GM21447 (cell line): ENCODE measurements around the gene PFN3.
"Not testable (repeated sequence)": the region's sequence is repeated elsewhere in the genome, so short reads cannot be mapped to it uniquely, and the experiment has no call there.

Experiments used
- ATAC-seq: cut with Tn5 transposase; IDR thresholded peaks from one replicate; pipeline ENCODE4 v1.9.1; 2021; ENCODE audit not compliant: unreplicated experiment

The PFN3 gene

DNA sequence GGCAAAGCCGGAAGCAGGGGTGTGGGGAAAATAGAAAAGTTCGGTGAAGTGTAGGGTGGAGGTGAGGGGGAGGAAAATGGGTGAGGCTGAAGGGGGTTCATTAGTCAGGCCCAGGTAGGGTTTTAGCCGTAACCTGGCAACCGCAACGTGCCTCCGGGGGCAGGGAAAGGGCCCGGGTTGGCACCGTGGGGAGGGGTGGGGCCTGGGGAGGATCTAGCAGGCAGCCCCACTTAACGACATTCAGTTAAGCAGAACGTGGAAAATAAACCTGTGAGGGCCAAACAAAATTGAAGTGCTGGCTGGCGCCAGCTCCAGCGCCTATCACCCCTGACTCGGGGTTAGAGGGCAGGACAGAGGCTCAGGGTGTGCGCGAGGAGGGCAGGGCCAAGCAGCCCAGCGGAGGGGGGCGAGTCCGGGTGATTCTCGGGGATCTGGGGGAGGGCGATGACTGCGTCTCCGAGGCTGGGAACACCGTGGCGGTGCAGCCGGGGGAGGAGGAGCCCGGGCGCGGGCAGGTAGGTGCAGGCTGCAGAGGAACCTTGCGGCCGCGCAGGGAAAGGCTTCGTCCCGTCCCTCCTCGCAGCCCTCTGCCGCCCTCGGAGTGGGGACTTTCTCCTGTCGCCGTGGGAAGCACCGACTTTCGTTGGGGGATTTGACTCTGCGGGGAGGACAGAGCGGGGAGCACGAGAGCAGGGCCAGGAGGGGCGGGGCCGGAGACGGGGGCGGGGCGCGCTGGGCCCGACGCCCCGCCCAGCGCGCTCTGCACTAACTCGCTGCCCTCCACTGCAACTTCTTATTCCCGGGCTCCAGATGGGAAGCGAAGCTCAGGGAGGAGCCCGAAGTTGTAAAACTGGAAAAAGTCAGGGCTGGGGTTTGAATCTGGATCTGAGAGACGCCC, 37.6 kb downstream of the PFN3 start:
- no peak for ATAC-seq

DNA sequence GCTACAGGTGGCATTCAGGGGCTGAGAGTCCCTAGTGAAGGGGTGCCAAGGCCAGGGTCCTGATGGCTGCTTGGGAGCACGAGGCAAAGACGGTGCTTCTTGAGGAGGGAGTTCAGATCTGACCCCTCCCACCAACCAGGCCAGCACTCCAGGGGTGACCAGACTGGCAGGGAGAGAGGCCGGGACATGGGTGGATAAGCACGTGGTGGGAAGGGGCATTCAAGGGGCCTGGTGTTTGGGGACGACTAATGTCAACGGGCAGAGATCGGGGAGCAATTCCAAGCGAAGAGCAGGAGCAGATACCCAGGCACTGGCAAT, 38.2 kb downstream of the PFN3 start:
- no peak for ATAC-seq

DNA sequence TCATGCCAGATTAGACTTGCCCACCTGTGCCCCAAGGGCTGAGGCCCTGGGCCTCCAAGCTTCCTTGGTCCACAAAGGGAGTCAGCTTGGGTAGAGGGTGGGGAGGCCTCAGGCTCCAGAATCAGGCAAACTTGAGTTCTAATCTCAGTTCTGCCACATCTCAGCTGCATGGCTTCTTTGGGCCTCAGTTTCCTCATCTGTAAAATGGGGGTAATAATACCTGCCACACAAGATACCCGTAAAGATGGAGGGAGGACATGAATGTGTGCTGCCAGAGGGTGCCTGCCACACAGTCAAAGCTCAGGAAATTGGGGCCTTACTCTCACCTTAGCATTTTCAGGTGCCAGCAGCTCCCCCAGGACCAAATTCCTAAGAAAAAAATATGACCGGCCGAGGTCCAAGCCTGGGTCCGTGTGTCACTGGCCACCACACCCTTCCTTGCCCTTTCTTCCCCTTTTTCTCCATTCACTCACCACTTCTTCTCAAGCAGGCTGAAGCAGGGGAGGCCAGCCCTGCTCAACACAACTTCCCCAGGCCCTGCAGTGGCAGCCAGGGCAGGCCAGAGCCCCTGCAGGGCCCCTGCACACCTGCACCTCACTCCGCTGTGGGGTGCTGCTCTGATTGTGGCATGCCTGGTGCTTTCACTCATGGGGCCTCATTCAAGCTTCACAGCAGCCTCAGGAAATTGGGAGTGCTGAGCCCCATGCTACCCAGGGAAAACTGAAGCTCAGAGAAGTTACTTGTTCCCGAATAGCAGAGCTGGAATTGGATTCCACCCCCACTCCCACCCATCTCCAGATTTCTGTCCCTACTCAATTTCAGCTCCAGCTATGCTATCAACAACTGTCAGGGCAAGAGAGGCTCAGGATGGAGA, 38.8 kb downstream of the PFN3 start:
- ATAC-seq = no peak

DNA sequence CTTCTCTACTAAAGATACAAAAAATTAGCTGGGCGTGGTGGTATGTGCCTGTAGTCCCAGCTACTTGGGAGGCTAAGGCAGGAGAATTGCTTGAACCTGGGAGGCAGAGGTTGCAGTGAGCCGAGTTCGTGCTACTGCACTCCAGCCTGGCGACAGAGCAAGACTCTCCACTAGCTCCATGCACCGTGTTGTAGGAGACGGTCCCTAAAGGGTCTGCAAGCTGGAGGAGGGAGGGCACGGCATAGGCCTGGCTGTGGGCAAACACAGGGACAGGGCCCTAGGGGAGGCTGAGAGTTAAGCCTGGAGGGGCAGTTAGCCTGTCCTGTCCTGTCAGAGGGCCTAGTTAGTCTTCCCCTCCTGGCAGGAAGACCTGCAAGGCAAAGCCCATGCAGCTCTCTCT, 39.7 kb downstream of the PFN3 start:
- not testable (repeated sequence) for ATAC-seq

DNA sequence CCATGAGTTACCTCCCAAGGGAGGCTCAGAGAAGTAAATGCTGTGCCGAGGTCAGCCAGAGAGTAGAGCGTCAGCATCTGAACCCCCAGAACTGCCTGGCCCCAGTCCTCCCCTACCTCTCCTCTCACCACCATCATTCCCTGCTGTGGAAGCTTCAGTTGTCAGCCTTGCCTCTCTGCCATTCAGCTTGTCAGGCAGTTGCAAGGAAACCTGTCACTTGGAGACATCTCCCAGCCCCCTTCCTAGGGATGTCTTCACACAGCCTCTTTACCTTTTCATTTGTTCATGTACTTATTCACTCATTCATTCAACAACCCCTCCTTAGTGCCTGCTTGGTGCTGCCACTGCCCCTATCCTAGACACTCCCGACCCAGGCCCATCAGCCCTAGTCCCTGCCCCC, 40.6 kb downstream of the PFN3 start:
- no peak for ATAC-seq

DNA sequence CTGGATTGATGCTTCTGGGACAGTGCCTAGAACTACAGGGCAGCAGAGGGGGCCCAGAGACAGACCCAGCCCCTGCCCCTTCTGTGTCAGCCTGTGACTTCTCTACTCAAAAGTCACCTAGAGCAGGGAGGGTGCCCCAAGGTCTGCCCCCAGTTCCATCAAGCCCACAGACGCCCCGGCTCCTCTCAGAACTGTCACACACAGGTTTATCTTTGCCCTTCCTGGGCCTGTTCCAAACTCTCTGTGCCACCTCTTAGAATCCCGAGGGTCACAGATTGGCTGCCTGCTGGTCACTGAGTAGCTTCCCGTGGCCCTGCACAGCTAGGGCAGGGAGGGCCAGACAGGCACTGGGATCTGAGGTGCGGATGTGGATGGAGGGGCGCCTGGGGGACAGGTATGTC, 41.0 kb downstream of the PFN3 start:
- ATAC-seq = no peak

DNA sequence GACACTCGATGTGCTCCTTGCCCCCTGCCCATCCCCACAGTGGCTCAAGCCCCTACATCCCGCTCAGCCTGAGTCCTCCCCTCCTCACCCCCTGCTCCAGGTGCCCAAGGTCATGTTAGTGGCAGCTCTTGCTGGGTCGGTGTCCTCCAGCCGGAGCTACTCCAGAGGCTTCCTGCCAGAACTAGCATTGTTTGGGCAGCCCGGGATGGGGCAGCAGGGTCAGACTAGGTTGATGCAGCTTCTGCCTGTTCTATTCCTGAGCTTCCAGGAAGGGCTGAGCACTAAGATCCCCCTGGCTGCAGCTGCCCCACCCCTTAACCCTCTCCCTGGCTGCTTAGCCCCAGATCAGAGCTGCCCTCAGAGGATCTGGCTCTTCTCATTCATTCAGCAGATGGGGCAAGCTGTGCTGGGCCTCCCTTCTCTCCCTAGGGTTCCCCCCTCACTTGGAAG, 42.1 kb downstream of the PFN3 start:
- peak; percentile 3 for ATAC-seq

DNA sequence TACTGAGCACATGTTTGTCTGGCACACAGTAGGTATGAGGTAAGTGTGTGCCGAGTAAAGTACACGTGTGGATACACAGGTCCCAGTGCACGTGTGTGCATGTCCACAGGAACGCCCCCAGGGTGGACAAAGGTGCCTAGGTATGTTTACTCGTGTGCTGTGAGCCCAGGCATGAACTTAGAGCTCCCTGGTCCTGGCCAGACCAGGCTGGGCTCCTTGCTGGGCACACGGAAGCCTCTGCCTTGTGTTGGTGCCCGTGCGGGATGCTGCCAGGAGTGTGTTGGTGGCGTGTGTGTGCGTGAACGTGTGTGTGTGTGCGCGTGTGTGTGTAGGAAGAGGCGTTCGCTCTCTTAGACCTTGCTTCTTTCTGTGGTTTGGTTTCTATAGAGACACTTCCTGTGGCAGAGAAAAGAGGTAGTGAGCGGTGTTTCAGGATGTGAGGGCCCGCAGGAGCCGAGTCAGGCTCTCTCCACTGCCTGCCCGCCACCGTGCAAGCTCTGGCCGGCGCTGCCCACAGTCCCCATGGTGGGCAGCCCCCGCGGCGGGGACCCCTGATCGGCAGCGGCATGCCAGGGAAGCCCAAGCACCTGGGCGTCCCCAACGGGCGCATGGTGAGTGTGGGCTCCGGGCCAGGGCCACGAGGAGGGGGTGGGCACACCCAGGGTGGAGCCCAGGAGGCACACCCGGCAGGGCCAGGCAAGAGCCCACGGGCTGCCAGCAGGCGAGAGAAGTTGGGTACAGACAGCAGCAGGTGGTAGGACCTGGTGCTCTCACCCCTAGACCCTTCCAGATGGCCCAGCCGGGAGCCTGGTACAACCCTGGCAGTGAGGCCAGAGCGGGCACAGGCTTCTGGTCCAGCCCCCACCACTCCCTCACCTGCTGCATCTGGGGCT, 42.8 kb downstream of the PFN3 start, which contains the start of gene RGS14:
Gene RGS14 (plus strand): TSS at position 466 of the 893 bp plus-strand sequence. CDS start 101 bp downstream, at position 567.
- ATAC-seq = peak; percentile 92

DNA sequence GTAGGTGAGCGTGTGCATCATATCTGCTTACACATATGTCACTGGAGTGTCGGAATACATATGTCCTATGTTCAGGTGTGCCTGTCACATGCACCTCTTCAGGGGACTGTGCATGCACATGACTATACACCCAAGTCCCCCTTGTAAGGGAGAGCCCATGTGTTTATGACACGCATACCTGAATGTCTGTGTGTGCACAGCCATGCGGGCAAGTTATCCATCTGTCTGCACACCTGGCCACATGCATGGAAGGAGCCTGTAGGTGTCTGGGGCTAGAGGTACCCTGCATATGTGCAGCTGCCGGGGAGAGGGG, 43.4 kb downstream of the PFN3 start:
- ATAC-seq = no peak

DNA sequence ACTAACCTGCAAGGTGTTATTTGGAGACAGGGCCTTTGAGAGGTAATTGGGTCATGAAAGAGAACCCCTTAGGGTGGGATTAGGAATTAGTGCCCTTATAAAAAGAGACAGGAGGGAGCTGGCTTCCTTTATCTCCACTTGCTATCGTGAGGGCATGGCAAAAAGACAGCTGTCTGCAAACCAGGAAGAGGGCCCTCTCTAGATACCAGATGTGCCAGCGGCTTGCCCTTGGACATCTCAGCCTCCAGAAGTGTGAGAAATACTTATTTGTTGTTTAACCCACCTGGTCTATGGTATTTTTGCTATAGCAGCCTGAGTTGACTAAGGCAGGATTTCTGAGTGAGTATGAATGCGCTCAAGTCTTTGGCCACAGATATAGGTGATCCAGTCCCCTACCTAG, 43.7 kb downstream of the PFN3 start:
- no peak for ATAC-seq

DNA sequence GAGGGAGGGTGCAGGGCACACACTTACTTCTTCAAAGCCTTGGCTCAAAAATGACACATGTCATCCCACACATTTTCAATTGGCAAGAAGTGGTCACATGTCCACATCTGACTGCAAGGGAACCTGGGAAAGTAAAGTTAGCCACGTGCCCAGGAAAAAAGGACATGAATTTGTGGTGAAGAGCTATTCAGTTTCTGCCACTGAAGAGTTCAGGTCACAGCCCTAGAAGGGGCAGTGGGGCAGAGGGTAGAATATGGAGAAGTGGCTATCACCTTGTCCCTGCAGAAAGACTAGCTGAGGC, 44.6 kb downstream of the PFN3 start:
- ATAC-seq = no peak

DNA sequence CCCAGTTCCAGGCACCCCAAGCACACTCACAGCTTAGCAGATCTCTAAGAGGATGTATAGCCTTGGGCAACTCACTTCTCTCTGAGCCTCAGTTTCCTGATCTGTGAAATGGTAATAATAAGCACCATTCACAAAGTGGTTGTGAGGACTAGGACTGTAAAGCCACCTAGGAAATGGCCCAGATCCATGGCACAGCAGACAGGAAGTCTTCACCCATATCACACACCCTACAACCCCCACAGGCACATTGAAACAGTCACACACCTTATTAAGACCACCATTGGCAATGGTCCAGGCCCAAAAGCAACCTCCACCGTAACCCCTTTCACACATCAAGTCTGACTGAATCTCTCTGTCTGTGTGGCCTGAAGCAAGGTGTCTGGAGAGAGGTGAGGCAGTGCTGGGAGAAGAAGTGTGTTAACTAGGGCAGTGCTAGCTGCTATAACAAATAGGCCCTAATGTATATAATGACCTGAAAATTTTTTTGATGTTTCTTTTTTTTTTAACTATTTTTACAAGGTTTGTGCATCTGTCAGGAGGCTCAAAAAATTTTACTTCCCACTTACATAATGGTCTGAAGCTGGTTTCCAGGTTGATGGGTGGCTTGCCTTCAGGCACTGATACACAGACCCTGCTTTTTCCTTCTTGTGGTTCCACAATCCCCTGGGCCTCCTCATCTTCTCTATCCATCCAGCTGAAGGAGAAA, 45.1 kb downstream of the PFN3 start:
- no peak for ATAC-seq

DNA sequence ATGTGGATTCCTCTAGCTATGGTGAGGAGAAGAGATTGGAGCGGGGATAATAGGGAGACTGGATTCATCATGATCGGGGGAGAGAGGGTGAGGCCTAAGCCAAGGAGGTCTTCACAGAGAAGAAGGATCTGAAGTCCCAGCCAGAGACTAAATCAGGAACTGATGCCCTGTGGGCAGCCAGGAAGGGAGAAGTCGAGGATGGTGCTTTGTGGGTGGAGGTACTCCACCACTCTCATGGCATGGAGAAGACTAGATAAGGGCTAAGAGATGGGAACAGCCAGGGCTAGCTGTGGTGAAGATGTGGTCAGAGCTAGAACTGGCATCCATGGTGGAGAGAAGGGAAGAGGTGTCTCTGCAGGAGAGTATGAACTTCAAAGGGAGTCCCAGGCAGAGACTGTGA, 45.8 kb downstream of the PFN3 start:
- no peak for ATAC-seq

DNA sequence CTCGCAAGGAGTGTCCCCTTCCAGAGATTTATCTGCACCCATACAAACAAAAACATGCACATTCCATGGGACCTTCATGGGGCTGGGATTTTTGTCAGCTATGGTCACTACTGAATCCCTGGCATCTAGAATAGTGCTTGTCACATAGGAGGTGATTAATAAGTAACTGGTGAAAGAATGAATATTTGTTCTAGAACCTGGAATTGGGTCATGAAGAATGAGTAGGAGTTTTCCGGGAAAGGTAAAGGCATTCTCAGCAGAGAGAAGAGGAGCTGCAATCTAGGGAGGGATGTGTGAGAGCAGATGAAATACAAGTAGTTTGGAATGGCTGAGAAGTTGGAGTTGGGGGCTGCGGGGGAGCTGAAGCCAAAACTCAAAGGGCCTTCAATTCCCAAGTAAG, 46.2 kb downstream of the PFN3 start:
- ATAC-seq = no peak

DNA sequence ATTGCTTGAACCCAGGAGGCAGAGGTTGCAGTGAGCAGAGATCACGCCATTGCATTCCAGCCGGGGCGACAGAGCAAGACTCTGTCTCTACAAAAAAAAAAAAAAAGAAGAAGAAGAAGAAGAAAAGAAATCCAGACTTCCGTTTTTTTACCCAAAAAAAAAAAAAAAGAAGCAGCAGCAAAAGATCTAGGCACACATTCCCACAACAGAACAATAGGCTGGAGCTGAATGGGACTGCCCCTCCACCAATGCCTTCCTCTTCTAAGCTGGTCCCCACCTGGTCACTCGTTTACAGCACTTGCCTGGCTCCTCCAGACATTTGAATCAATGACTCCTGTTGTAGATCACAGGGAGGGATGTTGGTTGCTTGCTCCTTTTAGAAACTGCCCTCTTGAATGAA, 47.4 kb downstream of the PFN3 start:
- no peak for ATAC-seq

DNA sequence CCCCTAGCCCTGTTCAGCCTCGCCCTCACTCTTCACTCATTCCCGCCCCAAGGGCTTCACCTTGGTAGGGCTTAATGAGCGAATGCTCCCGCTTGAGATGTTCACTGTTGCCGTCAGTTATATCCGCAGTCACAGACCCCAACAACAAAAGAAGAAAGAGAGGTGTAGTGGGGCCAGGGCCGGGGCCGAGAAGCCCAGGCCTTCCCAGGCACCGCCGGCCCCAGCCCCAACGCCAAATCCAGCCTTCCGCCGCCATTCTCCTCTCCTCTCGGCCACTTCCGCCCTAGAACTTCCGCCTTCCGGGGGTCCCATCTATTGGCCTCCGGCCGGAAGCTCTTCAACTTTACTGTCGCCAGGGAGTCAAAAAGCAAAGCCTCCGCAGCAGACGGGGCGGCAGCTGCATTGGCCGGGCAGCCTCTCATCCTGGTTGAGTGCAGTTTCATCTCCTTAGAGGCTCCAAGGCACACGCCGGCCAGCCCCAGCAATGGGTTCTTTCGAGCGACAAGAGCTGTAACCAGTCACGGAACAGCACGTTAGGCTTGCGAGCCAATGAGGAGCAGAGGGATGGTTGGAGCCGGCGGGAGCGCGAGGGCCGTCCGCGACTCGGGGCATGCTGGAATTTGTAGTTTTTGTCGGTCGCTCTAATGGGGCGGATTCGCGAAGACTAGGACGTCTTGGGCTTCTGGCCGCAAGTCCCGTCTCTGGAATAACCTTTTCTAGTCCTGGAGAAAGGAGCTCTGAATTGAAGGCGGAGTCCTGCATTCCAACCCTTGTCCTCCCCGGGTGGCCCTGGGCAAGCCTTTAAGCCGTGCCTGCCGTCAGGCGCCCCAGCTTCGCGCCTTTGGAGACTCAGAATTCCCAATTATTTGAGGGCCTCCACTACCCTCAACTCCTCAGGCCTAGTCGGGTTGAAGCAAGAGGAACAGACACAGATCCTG, 48.8 kb downstream of the PFN3 start, which contains the start of gene LMAN2:
Gene LMAN2 (minus strand): TSS at position 277 of the 938 bp plus-strand sequence. CDS start 21 bp downstream, at position 256.
- peak; percentile 96 for ATAC-seq

DNA sequence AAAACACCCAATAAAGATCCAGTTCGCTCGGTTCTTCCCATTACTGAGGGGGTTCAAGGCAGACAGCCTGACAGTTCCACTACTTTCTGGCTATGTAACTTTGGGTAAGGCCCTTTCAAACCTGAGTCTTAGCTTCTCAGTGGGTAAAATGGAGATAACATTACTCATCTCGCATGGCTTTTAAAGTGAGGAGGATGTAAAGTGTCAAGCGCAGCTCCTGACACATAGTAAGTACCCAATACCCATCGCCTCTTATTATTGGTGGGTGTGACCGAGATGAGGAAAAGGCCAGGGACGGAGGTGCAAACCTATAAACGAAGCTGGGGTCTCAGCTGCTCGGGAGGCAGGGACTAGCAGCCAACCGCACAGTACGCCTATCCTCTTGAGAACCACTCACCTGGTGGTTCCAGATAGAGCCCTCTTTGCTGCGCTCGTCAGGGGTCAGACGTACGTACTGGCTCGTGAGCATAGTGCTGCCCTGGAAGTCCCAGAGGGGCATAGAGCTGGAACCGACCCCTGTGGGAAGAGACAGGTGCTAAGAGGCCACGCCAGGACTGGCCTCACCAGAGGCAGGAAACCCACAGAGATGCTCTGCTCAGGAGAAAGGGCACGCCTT, 49.6 kb downstream of the PFN3 start:
- ATAC-seq = no peak
